Mesendoderm (in vitro differentiated cells): ENCODE results near the gene CETP.
"Not testable (repeated sequence)": the region's sequence is repeated elsewhere in the genome, so short reads cannot be mapped to it uniquely, and the experiment has no call there.

Experiments
- DNase-seq: peaks from one replicate; pipeline ENCODE4 v3.0.0; 2013
- H2AK5ac ChIP-seq: 2 replicates; pipeline ENCODE4 v1.6.1; 2013; ENCODE audit warnings: low read length, inconsistent platforms
- H2BK120ac ChIP-seq: 2 replicates; pipeline ENCODE4 v1.6.1; 2013; ENCODE audit warnings: low read depth, mild to moderate bottlenecking, low read length, moderate library complexity, mixed read lengths
- H2BK15ac ChIP-seq: replicated peaks from 2 replicates; pipeline ENCODE4 v1.6.1; 2013; ENCODE audit warnings: low read depth, mild to moderate bottlenecking, moderate library complexity
- H2BK5ac ChIP-seq: 2 replicates; pipeline ENCODE4 v1.6.1; 2013; ENCODE audit warnings: low read length, inconsistent platforms
- H3K18ac ChIP-seq: 2 replicates; pipeline ENCODE4 v1.6.1; 2013; ENCODE audit warnings: mild to moderate bottlenecking, low read length, mixed read lengths
- H3K23ac ChIP-seq: one replicate; pipeline ENCODE4 v1.6.1; 2013; ENCODE audit warnings: low read length
- H3K27ac ChIP-seq: 2 replicates; pipeline ENCODE4 v1.5.1; 2013; ENCODE audit warnings: low read depth, mild to moderate bottlenecking, inconsistent platforms, low read length, moderate library complexity
- H3K27me3 ChIP-seq: 2 replicates; pipeline ENCODE4 v1.6.1; 2013; ENCODE audit warnings: low read length, control low read depth, mild to moderate bottlenecking, inconsistent platforms; ENCODE audit not compliant: insufficient read depth, poor library complexity
- H3K36me3 ChIP-seq: 2 replicates; pipeline ENCODE4 v1.6.1; 2013; ENCODE audit warnings: low read length, inconsistent platforms; ENCODE audit not compliant: control insufficient read depth, insufficient read depth
- H3K4ac ChIP-seq: one replicate; pipeline ENCODE4 v1.6.1; 2013; ENCODE audit warnings: low read depth, mild to moderate bottlenecking, low read length, moderate library complexity
- H3K4me1 ChIP-seq: 2 replicates; pipeline ENCODE4 v1.6.1; 2013; ENCODE audit warnings: low read depth, low read length, inconsistent platforms; ENCODE audit not compliant: control insufficient read depth
- H3K4me2 ChIP-seq: 2 replicates; pipeline ENCODE4 v1.6.1; 2013; ENCODE audit warnings: low read length
- H3K4me3 ChIP-seq: 2 replicates; pipeline ENCODE4 v1.5.1; 2013; ENCODE audit warnings: mild to moderate bottlenecking, low read length
- H3K56ac ChIP-seq: one replicate; pipeline ENCODE4 v1.6.1; 2013; ENCODE audit warnings: low read length
- H3K79me1 ChIP-seq: 2 replicates; pipeline ENCODE4 v1.6.1; 2013; ENCODE audit warnings: low read length, inconsistent platforms
- H3K79me2 ChIP-seq: 2 replicates; pipeline ENCODE4 v1.6.1; 2013; ENCODE audit warnings: mild to moderate bottlenecking, low read length; ENCODE audit not compliant: control insufficient read depth, insufficient read depth
- H3K9ac ChIP-seq: 2 replicates; pipeline ENCODE4 v1.6.1; 2013; ENCODE audit warnings: low read length, inconsistent platforms
- H4K5ac ChIP-seq: one replicate; pipeline ENCODE4 v1.6.1; 2013; ENCODE audit warnings: low read length
- H4K8ac ChIP-seq: one replicate; pipeline ENCODE4 v1.6.1; 2013; ENCODE audit warnings: low read depth, mild to moderate bottlenecking, control low read depth, low read length, moderate library complexity
- WGBS: extraction: QIAGEN DNeasy Blood & Tissue Kit; methylation state at CpG from one replicate; pipeline ENCODE4 v1.1.7; 2013; ENCODE audit warnings: low lambda C conversion rate, missing lambda C conversion rate; ENCODE audit not compliant: insufficient coverage; ENCODE audit errors: extremely low coverage; 5-methylcytosine and 5-hydroxymethylcytosine counted together

CETP gene

GRCh38 chr16:56973294-56973689, 11.5 kb downstream of the CETP start:
- Histone ChIP-seq H3K4me1 (no peaks in the 10 kb centered on the region), H2AK5ac (no peak overlapping the region), H2BK120ac (no peak overlapping the region), H2BK15ac (no peak overlapping the region), H3K4me3 (no peak overlapping the region), H3K9ac (no peak overlapping the region), H3K79me2 (no peaks in the 10 kb centered on the region), H3K27me3 (no peaks in the 10 kb centered on the region), H3K4ac (no peak overlapping the region), H3K36me3 (no peaks in the 10 kb centered on the region), H3K23ac (no peak overlapping the region), H4K8ac (no peak overlapping the region), H3K18ac (no peak overlapping the region), H3K27ac (no peak overlapping the region), H3K56ac (no peak overlapping the region), H2BK5ac (no peak overlapping the region), H4K5ac (no peak overlapping the region), H3K79me1 (no peaks in the 10 kb centered on the region), H3K4me2 (no peak overlapping the region)
- no peak for DNase-seq
- no CpG with 5 or more reads among the region's 9 CpGs for WGBS

- H3K79me1 ChIP-seq, H3K18ac ChIP-seq, H2AK5ac ChIP-seq, H3K23ac ChIP-seq, H2BK5ac ChIP-seq, H2BK120ac ChIP-seq, H3K79me2 ChIP-seq, H3K56ac ChIP-seq, H4K5ac ChIP-seq, H3K27ac ChIP-seq, H2BK15ac ChIP-seq, H3K27me3 ChIP-seq, H4K8ac ChIP-seq, H3K36me3 ChIP-seq, H3K9ac ChIP-seq, H3K4me1 ChIP-seq, DNase-seq, H3K4me3 ChIP-seq, H3K4me2 ChIP-seq, H3K4ac ChIP-seq: not testable (repeated sequence)
- WGBS = no CpG with 5 or more reads among the region's 7 CpGs
Measured at GRCh38 chr16:56973899-56974298, 12.1 kb downstream of the CETP start.

GRCh38 chr16:56974549-56975300, 13.0 kb downstream of the CETP start:
- Histone ChIP-seq H3K36me3 (no peaks in the 10 kb centered on the region), H2BK15ac (no peak overlapping the region), H2AK5ac (no peak overlapping the region), H3K4me1 (no peaks in the 10 kb centered on the region), H3K4ac (no peak overlapping the region), H3K27me3 (no peaks in the 10 kb centered on the region), H4K5ac (no peak overlapping the region), H3K9ac (no peak overlapping the region), H2BK5ac (no peak overlapping the region), H4K8ac (no peak overlapping the region), H3K27ac (no peak overlapping the region), H3K18ac (no peak overlapping the region), H3K56ac (no peak overlapping the region), H3K4me2 (no peak overlapping the region), H2BK120ac (no peak overlapping the region), H3K23ac (no peak overlapping the region), H3K79me2 (no peaks in the 10 kb centered on the region), H3K4me3 (no peak overlapping the region), H3K79me1 (no peaks in the 10 kb centered on the region)
- WGBS = no CpG with 5 or more reads among the region's 9 CpGs
- DNase-seq = no peak

- H3K79me1 ChIP-seq = no peaks in the 10 kb centered on the region
- H3K56ac ChIP-seq = no peak overlapping the region
- H3K79me2 ChIP-seq = no peaks in the 10 kb centered on the region
- no peaks in the 10 kb centered on the region for H3K36me3 ChIP-seq
- H4K8ac ChIP-seq = no peak overlapping the region
- no peak overlapping the region for H3K18ac ChIP-seq
- no peak for DNase-seq
- no peak overlapping the region for H3K27ac ChIP-seq
- no peak overlapping the region for H3K4ac ChIP-seq
- no peak overlapping the region for H3K4me3 ChIP-seq
- H2BK5ac ChIP-seq = no peak overlapping the region
- no peak overlapping the region for H3K23ac ChIP-seq
- no peak overlapping the region for H4K5ac ChIP-seq
- H2BK120ac ChIP-seq = no peak overlapping the region
- no peak overlapping the region for H3K9ac ChIP-seq
- no peak overlapping the region for H3K4me2 ChIP-seq
- WGBS = no CpG with 5 or more reads among the region's 10 CpGs
- H3K4me1 ChIP-seq = no peaks in the 10 kb centered on the region
- no peaks in the 10 kb centered on the region for H3K27me3 ChIP-seq
- no peak overlapping the region for H2BK15ac ChIP-seq
- H2AK5ac ChIP-seq = no peak overlapping the region
Measured at GRCh38 chr16:56975714-56976113, 14.0 kb downstream of the CETP start.

- no peaks in the 10 kb centered on the region for H3K27me3 ChIP-seq
- H3K23ac ChIP-seq = no peak overlapping the region
- H2BK120ac ChIP-seq = no peak overlapping the region
- no peaks in the 10 kb centered on the region for H3K79me2 ChIP-seq
- no peak overlapping the region for H4K5ac ChIP-seq
- H3K36me3 ChIP-seq = no peaks in the 10 kb centered on the region
- no peak overlapping the region for H3K27ac ChIP-seq
- no peaks in the 10 kb centered on the region for H3K79me1 ChIP-seq
- H3K56ac ChIP-seq = no peak overlapping the region
- no peak overlapping the region for H2AK5ac ChIP-seq
- no peak overlapping the region for H3K4ac ChIP-seq
- H2BK15ac ChIP-seq = no peak overlapping the region
- no peak overlapping the region for H3K18ac ChIP-seq
- no peaks in the 10 kb centered on the region for H3K4me1 ChIP-seq
- H4K8ac ChIP-seq = no peak overlapping the region
- no peak overlapping the region for H3K4me3 ChIP-seq
- no peak overlapping the region for H3K4me2 ChIP-seq
- H2BK5ac ChIP-seq = no peak overlapping the region
- no CpG with 5 or more reads among the region's 6 CpGs for WGBS
- DNase-seq = no peak
- H3K9ac ChIP-seq = no peak overlapping the region
Measured at GRCh38 chr16:56977216-56977615, 15.5 kb downstream of the CETP start.
